Left ventricle myocardium inferior (tissue), 1 donor: ENCODE data around the gene PAX6. TPM values are rescaled to one million over a fixed set of nuclear protein-coding genes. Genes with fewer than 3 reads are reported as not detected.

Experiments
- DNase-seq: peaks from one replicate; pipeline ENCODE4 v3.0.0-alpha.2; 2020
- H3K27ac ChIP-seq: fragments of 200-600 bp; replicated peaks from 2 replicates; pipeline ENCODE4 v1.8.0; 2021
- H3K27me3 ChIP-seq: fragments of 200-600 bp; 2 replicates; pipeline ENCODE4 v1.8.0; 2021; ENCODE audit warnings: low read depth
- H3K36me3 ChIP-seq: fragments of 200-600 bp; 2 replicates; pipeline ENCODE4 v1.8.0; 2021
- H3K4me1 ChIP-seq: fragments of 200-600 bp; 2 replicates; pipeline ENCODE4 v1.8.0; 2021
- H3K4me3 ChIP-seq: fragments of 200-600 bp; 2 replicates; pipeline ENCODE4 v1.8.0; 2021; ENCODE audit warnings: mild to moderate bottlenecking, moderate library complexity
- H3K9me3 ChIP-seq: fragments of 200-600 bp; replicated peaks from 2 replicates; pipeline ENCODE4 v1.8.0; 2021
- CTCF ChIP-seq: fragments of 200-600 bp; IDR thresholded peaks from 2 replicates; pipeline ENCODE4 v1.8.0; 2021; ENCODE audit warnings: antibody characterized with exemption, mild to moderate bottlenecking, borderline replicate concordance
- intact Hi-C: fragments of 100-400 bp; cut with micrococcal nuclease; formaldehyde crosslinking; loops from one replicate; pipeline ENCODE4 v1.11.0; 2022
- total RNA-seq: library from RNA; stranded (reverse); fragmentation: NEBNext Ultra II Directional; extraction: Animal tissue kit (Norgen Biotek cat#: 25700); gene quantifications from one replicate; pipeline ENCODE4 v1.2.1, GENCODE V29; 2021
- donor health status: DM: no; HTN: yes; CAD: no; lungs with severe emphysema.

PAX6 gene
- total RNA-seq, 1 donor from 2014 or later, result not detected

- peaks cover 56% of the 10 kb centered on the region for H3K4me1 ChIP-seq
- H3K4me3 ChIP-seq, result no peak overlapping the region
- no peak for TF ChIP-seq CTCF
- intact Hi-C loops, result no loop called here
- no peak for DNase-seq
- H3K9me3 ChIP-seq, result no peaks in the 10 kb centered on the region
- no peak overlapping the region for H3K27ac ChIP-seq
- H3K27me3 ChIP-seq, result peaks cover 100% of the 10 kb centered on the region
- no peaks in the 10 kb centered on the region for H3K36me3 ChIP-seq
Observed at GRCh38 chr11:31806928-31807798, 4.0 kb downstream of the PAX6 start.

GRCh38 chr11:31806186-31806927, 4.8 kb downstream of the PAX6 start:
- intact Hi-C loops, result no loop called here
- Histone ChIP-seq H3K36me3 (no peaks in the 10 kb centered on the region), H3K4me1 (peaks cover 49% of the 10 kb centered on the region), H3K4me3 (no peak overlapping the region), H3K27me3 (peaks cover 100% of the 10 kb centered on the region), H3K27ac (no peak overlapping the region), H3K9me3 (no peaks in the 10 kb centered on the region)
- no peak for TF ChIP-seq CTCF
- DNase-seq, result no peak

GRCh38 chr11:31805629-31806185, 5.4 kb downstream of the PAX6 start:
- no peak for DNase-seq
- Histone ChIP-seq H3K4me3 (no peak overlapping the region), H3K27ac (no peak overlapping the region), H3K9me3 (no peaks in the 10 kb centered on the region), H3K4me1 (peaks cover 42% of the 10 kb centered on the region), H3K27me3 (peaks cover 100% of the 10 kb centered on the region), H3K36me3 (no peaks in the 10 kb centered on the region)
- no peak for TF ChIP-seq CTCF
- intact Hi-C loops, result no loop called here

- intact Hi-C loops, result no loop called here
- H3K27me3 ChIP-seq, result peaks cover 100% of the 10 kb centered on the region
- no peaks in the 10 kb centered on the region for H3K9me3 ChIP-seq
- peaks cover 37% of the 10 kb centered on the region for H3K4me1 ChIP-seq
- no peak for TF ChIP-seq CTCF
- no peaks in the 10 kb centered on the region for H3K36me3 ChIP-seq
- H3K27ac ChIP-seq, result no peak overlapping the region
- DNase-seq, result no peak
- H3K4me3 ChIP-seq, result peak overlapping the region; percentile 26
Observed at GRCh38 chr11:31805037-31805628, 6.0 kb downstream of the PAX6 start.

GRCh38 chr11:31804312-31805036, 6.6 kb downstream of the PAX6 start:
- Histone ChIP-seq H3K27me3 (peaks cover 100% of the 10 kb centered on the region), H3K27ac (no peak overlapping the region), H3K36me3 (no peaks in the 10 kb centered on the region), H3K4me1 (peaks cover 36% of the 10 kb centered on the region), H3K4me3 (peak overlapping the region; percentile 26), H3K9me3 (no peaks in the 10 kb centered on the region)
- no peak for TF ChIP-seq CTCF
- intact Hi-C loops, result no loop called here
- DNase-seq, result no peak
